ENCODE results near the gene CPM.

DNA sequence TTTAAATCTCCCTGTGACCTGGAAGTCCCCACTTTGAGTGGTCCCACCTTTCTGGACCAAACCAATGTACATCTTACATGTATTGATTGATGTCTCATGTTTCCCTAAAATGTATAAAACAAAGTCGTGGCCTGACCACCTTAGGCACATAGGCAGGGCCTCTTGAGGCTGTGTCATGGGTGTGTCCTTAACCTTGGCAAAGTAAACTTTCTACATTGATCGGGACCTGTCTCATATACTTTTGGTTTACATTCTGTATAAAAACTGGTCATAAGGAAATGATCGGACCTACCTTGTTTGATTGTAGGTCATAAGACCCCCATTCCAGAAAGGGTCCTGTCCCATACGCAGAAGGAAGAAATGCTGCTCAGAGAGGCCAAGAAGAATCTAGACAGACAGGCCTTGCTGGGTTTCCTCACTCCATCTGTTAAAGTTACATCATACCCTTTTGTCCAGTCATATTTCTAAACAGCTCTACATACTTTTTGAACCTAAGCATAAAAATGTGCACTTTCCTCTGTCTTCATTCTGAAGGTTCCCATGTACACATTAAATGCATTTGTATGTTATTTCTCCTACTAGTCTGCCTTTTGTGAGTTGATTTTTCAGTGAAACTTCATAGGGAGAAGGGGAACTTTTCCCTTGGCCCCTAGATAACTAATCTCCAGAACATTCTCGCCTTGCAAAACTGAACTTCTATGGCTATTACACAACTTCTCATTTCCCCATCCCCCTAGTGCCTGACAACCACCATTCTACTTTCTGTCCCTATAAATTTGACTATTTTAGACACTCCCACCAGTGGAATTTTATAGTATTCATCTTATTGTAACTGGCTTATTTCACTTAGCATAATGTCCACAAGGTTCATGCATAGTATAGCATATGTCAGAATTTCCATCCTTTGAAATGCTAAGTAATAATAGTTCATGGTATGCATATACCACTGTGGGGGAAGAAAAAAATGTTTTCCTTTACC lies 30.2 kb upstream of the CPM start:
- TF ChIP-seq, protein P1, sequence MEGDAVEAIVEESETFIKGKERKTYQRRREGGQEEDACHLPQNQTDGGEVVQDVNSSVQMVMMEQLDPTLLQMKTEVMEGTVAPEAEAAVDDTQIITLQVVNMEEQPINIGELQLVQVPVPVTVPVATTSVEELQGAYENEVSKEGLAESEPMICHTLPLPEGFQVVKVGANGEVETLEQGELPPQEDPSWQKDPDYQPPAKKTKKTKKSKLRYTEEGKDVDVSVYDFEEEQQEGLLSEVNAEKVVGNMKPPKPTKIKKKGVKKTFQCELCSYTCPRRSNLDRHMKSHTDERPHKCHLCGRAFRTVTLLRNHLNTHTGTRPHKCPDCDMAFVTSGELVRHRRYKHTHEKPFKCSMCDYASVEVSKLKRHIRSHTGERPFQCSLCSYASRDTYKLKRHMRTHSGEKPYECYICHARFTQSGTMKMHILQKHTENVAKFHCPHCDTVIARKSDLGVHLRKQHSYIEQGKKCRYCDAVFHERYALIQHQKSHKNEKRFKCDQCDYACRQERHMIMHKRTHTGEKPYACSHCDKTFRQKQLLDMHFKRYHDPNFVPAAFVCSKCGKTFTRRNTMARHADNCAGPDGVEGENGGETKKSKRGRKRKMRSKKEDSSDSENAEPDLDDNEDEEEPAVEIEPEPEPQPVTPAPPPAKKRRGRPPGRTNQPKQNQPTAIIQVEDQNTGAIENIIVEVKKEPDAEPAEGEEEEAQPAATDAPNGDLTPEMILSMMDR (conservative IDR thresholded peaks at IDR 0.05; ENCODE audit: low read length): no peak
- no peak for TF ChIP-seq EZH2phosphoT487 (IDR thresholded peaks at IDR 0.05; ENCODE audit: borderline replicate concordance)

Measured in Loucy (cell line).